A549 treated with dexamethasone at 1 μM for 4 hours (cell line): ENCODE measurements around the gene GBA2. TPM values are rescaled to one million over a fixed set of nuclear protein-coding genes. Genes with fewer than 3 reads are reported as not detected.

ENCODE experiments used
- total RNA-seq: library from RNA; stranded (reverse); fragments of 200-300 nt; extraction: Qiagen RNA extraction; gene quantifications from 5 replicates; pipeline ENCODE4 v1.2.3, GENCODE V29; 2022

The GBA2 gene
- 22.8 to 39.1 TPM (median 34.1 TPM) in 5 replicates for total RNA-seq

GRCh38 chr9:35748858-35749514 is at the start of gene GBA2, which contains the start of gene RGP1:
Gene GBA2 (minus strand): TSS chr9:35749228. CDS start chr9:35748704, 524 bp downstream.
Gene RGP1 (plus strand): TSS chr9:35749287. CDS start chr9:35749756, 469 bp downstream.

GRCh38 chr9:35791297-35791921 is 42.4 kb upstream of the GBA2 start, which contains the start of gene NPR2:
Gene NPR2 (plus strand): TSS chr9:35791591. CDS start chr9:35792409, 818 bp downstream.

GRCh38 chr9:35754264-35754663 is 5.2 kb upstream of the GBA2 start, which contains the start of gene MSMP:
Gene MSMP (minus strand): TSS chr9:35754276. CDS start chr9:35754129, 147 bp downstream.

GRCh38 chr9:35732185-35732799 is 16.7 kb downstream of the GBA2 start, which contains the start of the genes CREB3 and TLN1:
Gene CREB3 (plus strand): TSS chr9:35732666. CDS start chr9:35732773, 107 bp downstream.
Gene TLN1 (minus strand): TSS chr9:35732195. CDS start chr9:35725694, 6,501 bp downstream.

GRCh38 chr9:35689542-35690293 is 59.3 kb downstream of the GBA2 start, which contains the start of gene TPM2:
Gene TPM2 (minus strand): TSS chr9:35689925. CDS start chr9:35689817, 108 bp downstream.

Other genes starting within 250 kb of the GBA2 start
- 19.4 to 32.8 TPM (median 30.3 TPM) in 5 replicates for gene TESK1, start 144.0 kb downstream of the GBA2 start, total RNA-seq
- gene CD72, start 130.8 kb downstream of the GBA2 start, total RNA-seq = 0.18 to 0.42 TPM (median 0.29 TPM) in 4 of 5 replicates, not detected in the other
- not detected in 5 replicates for gene SIT1, start 98.3 kb downstream of the GBA2 start, total RNA-seq
- 4.7 to 10.3 TPM (median 5.3 TPM) in 3 of 5 replicates, not detected in the others for gene RMRP, start 91.2 kb downstream of the GBA2 start, total RNA-seq
- 24.5 to 32.3 TPM (median 29.5 TPM) in 5 replicates for gene CCDC107, start 90.9 kb downstream of the GBA2 start, total RNA-seq
- gene ARHGEF39, start 84.0 kb downstream of the GBA2 start, total RNA-seq = 11.5 to 16.2 TPM (median 15.4 TPM) in 5 replicates
- gene CA9, start 75.3 kb downstream of the GBA2 start, total RNA-seq = 5.6 to 10.5 TPM (median 8.9 TPM) in 5 replicates
- 663 to 742 TPM (median 711 TPM) in 5 replicates for gene TPM2, start 59.3 kb downstream of the GBA2 start, total RNA-seq
- 103 to 127 TPM (median 113 TPM) in 5 replicates for gene TLN1, start 17.0 kb downstream of the GBA2 start, total RNA-seq
- gene CREB3, start 16.6 kb downstream of the GBA2 start, total RNA-seq = 52.5 to 59.5 TPM (median 55.6 TPM) in 5 replicates
- 11.9 to 19.3 TPM (median 18.8 TPM) in 5 replicates for gene RGP1, start 59 bp upstream of the GBA2 start, total RNA-seq
- not detected in 5 replicates for gene MSMP, start 5.0 kb upstream of the GBA2 start, total RNA-seq
- gene NPR2, start 42.4 kb upstream of the GBA2 start, total RNA-seq = 3.6 to 6.2 TPM (median 5.0 TPM) in 5 replicates
- gene SPAG8, start 63.0 kb upstream of the GBA2 start, total RNA-seq = 0.24 to 0.51 TPM (median 0.34 TPM) in 5 replicates
- 73.2 to 94.8 TPM (median 82.2 TPM) in 5 replicates for gene HINT2, start 65.8 kb upstream of the GBA2 start, total RNA-seq
- gene FAM221B, start 79.5 kb upstream of the GBA2 start, total RNA-seq = not detected in 5 replicates
- gene TMEM8B, start 80.0 kb upstream of the GBA2 start, total RNA-seq = 2.1 to 4.5 TPM (median 3.6 TPM) in 5 replicates
- not detected in 5 replicates for gene OR13J1, start 121.2 kb upstream of the GBA2 start, total RNA-seq
- 0.14 to 0.40 TPM (median 0.18 TPM) in 5 replicates for gene HRCT1, start 157.0 kb upstream of the GBA2 start, total RNA-seq
- gene SPAAR, start 160.3 kb upstream of the GBA2 start, total RNA-seq = 0.10 to 0.20 TPM (median 0.15 TPM) in 4 of 5 replicates, not detected in the other
- not detected in 5 replicates for gene OR2S2, start 208.9 kb upstream of the GBA2 start, total RNA-seq